ENCODE measurements around the gene IL20.
A peak's percentile ranks its signal among the peaks of the same experiment; 100 is the strongest.

Gene IL20

GRCh38 chr1:206833801-206834200 is 31.6 kb upstream of the IL20 start:
- DNase-seq (ENCODE audit: extremely low read depth, low read depth) = no peak

GRCh38 chr1:206834217-206834616 is 31.2 kb upstream of the IL20 start:
- no peak for DNase-seq (ENCODE audit: extremely low read depth, low read depth)

More at GRCh38 chr1:206833801-206834200, 31.6 kb upstream of the IL20 start:
- TF ChIP-seq CTCF (IDR thresholded peaks at IDR 0.05; ENCODE audit: low read depth, low read length) = no peak

GRCh38 chr1:206834711-206835110 is 30.7 kb upstream of the IL20 start:
- TF ChIP-seq CTCF (IDR thresholded peaks at IDR 0.05; ENCODE audit: low read depth, low read length) = no peak
- no peak for DNase-seq (ENCODE audit: extremely low read depth, low read depth)

More at GRCh38 chr1:206834217-206834616, 31.2 kb upstream of the IL20 start:
- TF ChIP-seq CTCF (IDR thresholded peaks at IDR 0.05; ENCODE audit: low read depth, low read length) = no peak

GRCh38 chr1:206835186-206835585 is 30.2 kb upstream of the IL20 start:
- no peak for DNase-seq (ENCODE audit: extremely low read depth, low read depth)
- no peak for TF ChIP-seq CTCF (IDR thresholded peaks at IDR 0.05; ENCODE audit: low read depth, low read length)

- DNase-seq (ENCODE audit: extremely low read depth, low read depth) = no peak
- TF ChIP-seq CTCF (IDR thresholded peaks at IDR 0.05; ENCODE audit: low read depth, low read length) = no peak
These were observed 29.3 kb upstream of the IL20 start for GRCh38 chr1:206836111-206836510.

- TF ChIP-seq CTCF (IDR thresholded peaks at IDR 0.05; ENCODE audit: low read depth, low read length) = no peak
- no peak for DNase-seq (ENCODE audit: extremely low read depth, low read depth)
These were observed 26.3 kb upstream of the IL20 start for GRCh38 chr1:206839006-206839560.

- TF ChIP-seq CTCF (IDR thresholded peaks at IDR 0.05; ENCODE audit: low read depth, low read length) = no peak
- peak; percentile 31 for DNase-seq (ENCODE audit: extremely low read depth, low read depth)
These were observed 25.6 kb upstream of the IL20 start for GRCh38 chr1:206839857-206840256.
